ENCODE measurements around the gene TENM4.

DNA sequence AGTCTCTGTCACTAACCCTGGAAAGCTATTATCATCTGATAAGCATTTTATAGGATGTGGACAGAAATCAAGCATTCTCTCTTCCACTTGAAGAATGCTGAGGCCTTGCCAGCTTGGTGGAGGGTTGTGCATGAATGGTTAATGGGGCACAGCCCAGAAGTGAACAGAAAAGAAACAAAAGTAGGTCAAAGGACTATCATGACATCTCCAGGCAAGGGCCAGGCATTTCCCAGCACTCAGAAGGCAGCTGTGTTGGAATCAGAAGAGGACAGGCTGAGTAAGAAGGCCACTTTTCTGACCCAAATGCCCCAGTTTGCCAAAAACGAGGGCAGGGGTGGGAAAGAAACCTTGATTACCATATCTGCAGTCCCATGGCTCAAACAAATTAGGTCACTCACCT lies 12.4 kb downstream of the TENM4 start:
- TF ChIP-seq, protein P1, sequence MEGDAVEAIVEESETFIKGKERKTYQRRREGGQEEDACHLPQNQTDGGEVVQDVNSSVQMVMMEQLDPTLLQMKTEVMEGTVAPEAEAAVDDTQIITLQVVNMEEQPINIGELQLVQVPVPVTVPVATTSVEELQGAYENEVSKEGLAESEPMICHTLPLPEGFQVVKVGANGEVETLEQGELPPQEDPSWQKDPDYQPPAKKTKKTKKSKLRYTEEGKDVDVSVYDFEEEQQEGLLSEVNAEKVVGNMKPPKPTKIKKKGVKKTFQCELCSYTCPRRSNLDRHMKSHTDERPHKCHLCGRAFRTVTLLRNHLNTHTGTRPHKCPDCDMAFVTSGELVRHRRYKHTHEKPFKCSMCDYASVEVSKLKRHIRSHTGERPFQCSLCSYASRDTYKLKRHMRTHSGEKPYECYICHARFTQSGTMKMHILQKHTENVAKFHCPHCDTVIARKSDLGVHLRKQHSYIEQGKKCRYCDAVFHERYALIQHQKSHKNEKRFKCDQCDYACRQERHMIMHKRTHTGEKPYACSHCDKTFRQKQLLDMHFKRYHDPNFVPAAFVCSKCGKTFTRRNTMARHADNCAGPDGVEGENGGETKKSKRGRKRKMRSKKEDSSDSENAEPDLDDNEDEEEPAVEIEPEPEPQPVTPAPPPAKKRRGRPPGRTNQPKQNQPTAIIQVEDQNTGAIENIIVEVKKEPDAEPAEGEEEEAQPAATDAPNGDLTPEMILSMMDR (IDR thresholded peaks at IDR 0.05; ENCODE audit: low read depth, low read length, missing input control) = no peak
- TF ChIP-seq TAF1 (conservative IDR thresholded peaks at IDR 0.05) (no peak), RXRA (IDR thresholded peaks at IDR 0.05) (no peak), RAD21 (IDR thresholded peaks at IDR 0.05) (no peak), YY1 (IDR thresholded peaks at IDR 0.05) (no peak), HNF4G (IDR thresholded peaks at IDR 0.05) (no peak), SP1 (IDR thresholded peaks at IDR 0.05) (no peak)
- TF ChIP-seq, protein P2, sequence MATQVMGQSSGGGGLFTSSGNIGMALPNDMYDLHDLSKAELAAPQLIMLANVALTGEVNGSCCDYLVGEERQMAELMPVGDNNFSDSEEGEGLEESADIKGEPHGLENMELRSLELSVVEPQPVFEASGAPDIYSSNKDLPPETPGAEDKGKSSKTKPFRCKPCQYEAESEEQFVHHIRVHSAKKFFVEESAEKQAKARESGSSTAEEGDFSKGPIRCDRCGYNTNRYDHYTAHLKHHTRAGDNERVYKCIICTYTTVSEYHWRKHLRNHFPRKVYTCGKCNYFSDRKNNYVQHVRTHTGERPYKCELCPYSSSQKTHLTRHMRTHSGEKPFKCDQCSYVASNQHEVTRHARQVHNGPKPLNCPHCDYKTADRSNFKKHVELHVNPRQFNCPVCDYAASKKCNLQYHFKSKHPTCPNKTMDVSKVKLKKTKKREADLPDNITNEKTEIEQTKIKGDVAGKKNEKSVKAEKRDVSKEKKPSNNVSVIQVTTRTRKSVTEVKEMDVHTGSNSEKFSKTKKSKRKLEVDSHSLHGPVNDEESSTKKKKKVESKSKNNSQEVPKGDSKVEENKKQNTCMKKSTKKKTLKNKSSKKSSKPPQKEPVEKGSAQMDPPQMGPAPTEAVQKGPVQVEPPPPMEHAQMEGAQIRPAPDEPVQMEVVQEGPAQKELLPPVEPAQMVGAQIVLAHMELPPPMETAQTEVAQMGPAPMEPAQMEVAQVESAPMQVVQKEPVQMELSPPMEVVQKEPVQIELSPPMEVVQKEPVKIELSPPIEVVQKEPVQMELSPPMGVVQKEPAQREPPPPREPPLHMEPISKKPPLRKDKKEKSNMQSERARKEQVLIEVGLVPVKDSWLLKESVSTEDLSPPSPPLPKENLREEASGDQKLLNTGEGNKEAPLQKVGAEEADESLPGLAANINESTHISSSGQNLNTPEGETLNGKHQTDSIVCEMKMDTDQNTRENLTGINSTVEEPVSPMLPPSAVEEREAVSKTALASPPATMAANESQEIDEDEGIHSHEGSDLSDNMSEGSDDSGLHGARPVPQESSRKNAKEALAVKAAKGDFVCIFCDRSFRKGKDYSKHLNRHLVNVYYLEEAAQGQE (IDR thresholded peaks at IDR 0.05) = no peak
- TF ChIP-seq, protein P3, sequence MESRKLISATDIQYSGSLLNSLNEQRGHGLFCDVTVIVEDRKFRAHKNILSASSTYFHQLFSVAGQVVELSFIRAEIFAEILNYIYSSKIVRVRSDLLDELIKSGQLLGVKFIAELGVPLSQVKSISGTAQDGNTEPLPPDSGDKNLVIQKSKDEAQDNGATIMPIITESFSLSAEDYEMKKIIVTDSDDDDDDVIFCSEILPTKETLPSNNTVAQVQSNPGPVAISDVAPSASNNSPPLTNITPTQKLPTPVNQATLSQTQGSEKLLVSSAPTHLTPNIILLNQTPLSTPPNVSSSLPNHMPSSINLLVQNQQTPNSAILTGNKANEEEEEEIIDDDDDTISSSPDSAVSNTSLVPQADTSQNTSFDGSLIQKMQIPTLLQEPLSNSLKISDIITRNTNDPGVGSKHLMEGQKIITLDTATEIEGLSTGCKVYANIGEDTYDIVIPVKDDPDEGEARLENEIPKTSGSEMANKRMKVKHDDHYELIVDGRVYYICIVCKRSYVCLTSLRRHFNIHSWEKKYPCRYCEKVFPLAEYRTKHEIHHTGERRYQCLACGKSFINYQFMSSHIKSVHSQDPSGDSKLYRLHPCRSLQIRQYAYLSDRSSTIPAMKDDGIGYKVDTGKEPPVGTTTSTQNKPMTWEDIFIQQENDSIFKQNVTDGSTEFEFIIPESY (IDR thresholded peaks at IDR 0.05) = no peak
- TF ChIP-seq, protein P4, sequence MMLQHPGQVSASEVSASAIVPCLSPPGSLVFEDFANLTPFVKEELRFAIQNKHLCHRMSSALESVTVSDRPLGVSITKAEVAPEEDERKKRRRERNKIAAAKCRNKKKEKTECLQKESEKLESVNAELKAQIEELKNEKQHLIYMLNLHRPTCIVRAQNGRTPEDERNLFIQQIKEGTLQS (IDR thresholded peaks at IDR 0.05) = no peak
